HepG2 (cell line): ENCODE measurements around the gene SH2D7. TPM values are rescaled to one million over a fixed set of nuclear protein-coding genes. Genes with fewer than 3 reads are reported as not detected.
A peak's percentile ranks its signal among the peaks of the same experiment; 100 is the strongest.

Experiments
- ARID5B ChIP-seq: IDR thresholded peaks from 2 replicates; pipeline ENCODE4 v1.4.0; 2020; ENCODE audit warnings: mild to moderate bottlenecking, missing genetic modification reagents
- FOXA3 ChIP-seq: IDR thresholded peaks from 2 replicates; pipeline ENCODE4 v1.6.1; 2016; ENCODE audit warnings: missing genetic modification reagents, missing compliant biosample characterization
- GATAD2A ChIP-seq: IDR thresholded peaks from 2 replicates; pipeline ENCODE4 v1.6.1; 2016
- HMG20A ChIP-seq: IDR thresholded peaks from 2 replicates; pipeline ENCODE4 v1.6.1; 2016; ENCODE audit warnings: borderline replicate concordance
- HNRNPK ChIP-seq: fragments of 200-400 bp; formaldehyde crosslinking; IDR thresholded peaks from 2 replicates; pipeline ENCODE4 v1.6.1; 2018; ENCODE audit warnings: low read length, low read depth, moderate library complexity, mild to moderate bottlenecking; ENCODE audit not compliant: poor library complexity, severe bottlenecking
- JARID2 ChIP-seq: sonication (generic); formaldehyde crosslinking; IDR thresholded peaks from 2 replicates; pipeline ENCODE4 v1.8.1; 2023; ENCODE audit warnings: missing genetic modification reagents, inconsistent platforms; ENCODE audit not compliant: insufficient replicate concordance
- KIAA2018 ChIP-seq: sonication (generic); formaldehyde crosslinking; IDR thresholded peaks from 2 replicates; pipeline ENCODE4 v1.5.0; 2020; ENCODE audit warnings: mild to moderate bottlenecking, missing genetic modification reagents, borderline replicate concordance
- KLF15 ChIP-seq: sonication (generic); formaldehyde crosslinking; IDR thresholded peaks from 2 replicates; pipeline ENCODE4 v1.8.1; 2023; ENCODE audit warnings: borderline replicate concordance, mild to moderate bottlenecking, inconsistent platforms, missing genetic modification reagents, mixed read lengths
- NR2F6 ChIP-seq, 2 experiments: IDR thresholded peaks; 2 replicates each; pipeline ENCODE4 v1.6.1; 2016; ENCODE audit warnings: antibody characterized with exemption in 1 of 2, mild to moderate bottlenecking in 1 of 2
- POLR2AphosphoS2 ChIP-seq: IDR thresholded peaks from 2 replicates; pipeline ENCODE4 v1.6.1; 2011; ENCODE audit warnings: low read depth, low read length, improper control_type of control experiment
- SAP130 ChIP-seq: IDR thresholded peaks from 2 replicates; pipeline ENCODE4 v1.6.1; 2016; ENCODE audit warnings: low read depth
- TFE3 ChIP-seq: IDR thresholded peaks from 2 replicates; pipeline ENCODE4 v1.6.1; 2016
- ZNF543 ChIP-seq: sonication (generic); formaldehyde crosslinking; IDR thresholded peaks from 2 replicates; pipeline ENCODE4 v1.4.0; 2020; ENCODE audit warnings: mild to moderate bottlenecking, missing genetic modification reagents
- ZNF652 ChIP-seq: IDR thresholded peaks from 2 replicates; pipeline ENCODE4 v1.6.1; 2016; ENCODE audit warnings: low read depth, borderline replicate concordance
- ZNF792 ChIP-seq: IDR thresholded peaks from 2 replicates; pipeline ENCODE4 v1.6.1; 2016
- ZSCAN25 ChIP-seq: sonication (generic); formaldehyde crosslinking; IDR thresholded peaks from 2 replicates; pipeline ENCODE4 v1.8.0; 2022; ENCODE audit warnings: mild to moderate bottlenecking, missing genetic modification reagents
- polyA plus RNA-seq, 8 experiments: library from polyadenylated mRNA; depleted of rRNA in 3 of 8; stranded (reverse) in 7 of 8; unstranded in 1 of 8; fragments of >200 nt; fragmentation: Illumina TruSeq in 4 of 8; extraction: Trizol in 4 of 8; gene quantifications; 2 replicates each; pipeline versions ENCODE4 v1.2.1 to v1.2.3, GENCODE V29; 2011 to 2016; ENCODE audit warnings: low read depth in 4 of 8, missing spikeins in 1 of 8, mixed read lengths in 1 of 8; ENCODE audit not compliant: insufficient read depth in 1 of 8
- total RNA-seq, 5 experiments: library from RNA; depleted of rRNA; stranded (reverse); fragments of >200 nt; fragmentation: Illumina TruSeq; extraction: Trizol; gene quantifications; 2 replicates each; pipeline ENCODE4 v1.2.3, GENCODE V29; 2016; ENCODE audit warnings: low read depth in 1 of 5

The SH2D7 gene
- total and polyA plus RNA-seq, 2 of the 13 experiments (the other 11 are each of a cell fraction or from before 2014, with no cell fraction given) = not detected

GRCh38 chr15:78072080-78072892, 20.1 kb upstream of the SH2D7 start (continued):
- TF ChIP-seq ARID5B (peak; percentile 62; the same call in 1 of the 2 replicates), TFE3 (CRISPR knock-in tag) (peak; percentile 86), NR2F6 (IDR thresholded peaks at IDR 0.05) (no peak), NR2F6 (CRISPR knock-in tag; IDR thresholded peaks at IDR 0.05) (0 out of 2 replicates have a peak, but pooled peaks have one; percentile 18), KIAA2018 (CRISPR knock-in tag) (no peak), HNRNPK (no peak), JARID2 (CRISPR knock-in tag) (no peak), SAP130 (CRISPR knock-in tag) (peak; percentile 42; the same call in 1 of the 2 replicates), ZNF543 (CRISPR knock-in tag) (0 out of 2 replicates have a peak, but pooled peaks have one; percentile 33), ZNF652 (CRISPR knock-in tag) (no peak), ZSCAN25 (CRISPR knock-in tag) (0 out of 2 replicates have a peak, but pooled peaks have one; percentile 21), HMG20A (0 out of 2 replicates have a peak, but pooled peaks have one; percentile 32), KLF15 (CRISPR knock-in tag) (no peak), GATAD2A (CRISPR knock-in tag) (peak; percentile 50; the same call in 1 of the 2 replicates), ZNF792 (CRISPR knock-in tag) (no peak), POLR2AphosphoS2 (no peak), FOXA3 (peak; percentile 27; the same call in 1 of the 2 replicates)
